ENCODE measurements around the gene OR10H4.
"Not testable (repeated sequence)": the region's sequence is repeated elsewhere in the genome, so short reads cannot be mapped to it uniquely, and the experiment has no call there.

Gene OR10H4

GRCh38 chr19:15944401-15944800, 4.4 kb upstream of the OR10H4 start:
- DNase-seq = no peak

DNA sequence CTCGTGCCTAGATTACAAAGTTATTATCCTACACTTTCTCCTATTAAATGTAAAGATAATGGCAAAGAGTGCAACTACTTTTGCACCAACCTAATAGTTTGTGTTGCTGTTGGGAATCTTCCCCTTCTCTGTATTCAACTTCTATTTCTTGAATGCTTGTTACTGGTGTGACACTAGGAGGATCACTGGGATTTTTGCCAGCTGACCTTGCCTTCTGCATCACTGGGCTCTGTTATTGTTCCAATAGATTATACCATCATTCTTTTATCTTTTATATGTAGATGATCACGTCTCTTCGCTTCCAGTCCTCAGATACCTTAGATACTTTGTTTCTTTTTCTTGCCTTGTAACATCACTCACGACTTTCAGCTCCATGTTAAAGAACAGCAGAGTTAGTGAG, 3.5 kb upstream of the OR10H4 start:
- DNase-seq = no peak

DNA sequence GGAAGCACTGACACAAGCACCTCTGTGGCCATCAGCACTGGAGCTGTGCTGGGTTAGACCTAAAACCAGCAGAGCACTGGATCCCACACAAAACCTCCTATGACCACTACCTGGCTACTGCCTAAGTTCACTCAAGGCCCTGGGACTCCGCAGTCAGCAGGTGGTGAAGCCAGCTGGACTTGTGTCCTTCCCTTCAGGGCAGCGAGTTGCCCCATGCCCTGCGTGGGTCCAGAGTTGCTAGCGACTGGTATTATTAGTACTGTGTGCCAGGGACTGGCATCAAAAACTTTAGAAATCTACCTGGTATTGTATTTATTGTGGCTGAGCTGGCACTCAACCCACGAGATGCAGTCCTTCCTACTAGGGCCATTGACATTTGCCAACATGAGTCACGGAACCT, 6.0 kb downstream of the OR10H4 start:
- DNase-seq = no peak

GRCh38 chr19:15962319-15962718, 13.5 kb downstream of the OR10H4 start:
- DNase-seq = peak; percentile 28

DNA sequence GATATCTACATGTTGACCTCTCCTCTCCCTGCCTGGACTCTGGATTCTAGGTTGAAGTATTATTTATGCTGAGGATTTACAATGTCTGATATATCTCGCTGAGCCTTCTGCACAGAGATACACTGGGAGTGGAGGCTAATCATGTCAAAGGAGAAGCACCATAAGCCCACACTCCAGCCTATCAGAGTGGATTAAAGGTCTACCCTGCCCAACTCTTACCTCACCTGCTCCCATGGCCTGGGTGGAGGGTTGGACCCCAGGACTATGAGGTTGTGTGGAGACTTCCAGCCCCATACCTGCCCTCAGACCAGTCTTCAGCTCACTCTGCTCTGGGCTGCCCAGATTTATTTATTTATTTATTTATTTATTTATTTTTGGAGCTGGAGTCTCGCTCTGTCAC, 15.4 kb downstream of the OR10H4 start:
- DNase-seq = no peak

DNA sequence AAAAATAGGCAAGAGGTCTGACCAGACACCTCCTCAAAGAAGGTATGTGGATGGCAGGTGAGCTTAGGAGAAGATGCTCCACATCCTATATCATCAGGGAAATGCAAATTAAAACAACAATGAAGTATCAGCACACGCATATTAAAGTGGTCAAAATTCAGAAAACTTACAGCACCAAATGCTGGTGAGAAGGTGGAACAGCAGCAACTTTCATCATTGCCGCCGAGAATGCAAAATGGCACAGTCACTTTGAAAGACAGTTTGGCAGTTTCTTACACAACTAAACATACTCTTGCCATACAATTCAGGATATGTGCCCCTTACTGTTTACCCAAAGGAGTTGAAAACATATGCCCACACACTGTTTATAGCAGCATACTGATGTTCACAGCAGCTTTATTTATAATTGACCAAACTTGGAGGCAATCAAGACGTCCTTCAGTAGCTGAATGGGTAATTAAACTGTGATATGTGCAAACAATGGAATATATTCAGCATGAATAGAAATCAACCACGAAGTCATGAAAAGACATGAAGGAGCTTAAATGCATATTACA, 22.5 kb downstream of the OR10H4 start:
- DNase-seq = peak; percentile 17

DNA sequence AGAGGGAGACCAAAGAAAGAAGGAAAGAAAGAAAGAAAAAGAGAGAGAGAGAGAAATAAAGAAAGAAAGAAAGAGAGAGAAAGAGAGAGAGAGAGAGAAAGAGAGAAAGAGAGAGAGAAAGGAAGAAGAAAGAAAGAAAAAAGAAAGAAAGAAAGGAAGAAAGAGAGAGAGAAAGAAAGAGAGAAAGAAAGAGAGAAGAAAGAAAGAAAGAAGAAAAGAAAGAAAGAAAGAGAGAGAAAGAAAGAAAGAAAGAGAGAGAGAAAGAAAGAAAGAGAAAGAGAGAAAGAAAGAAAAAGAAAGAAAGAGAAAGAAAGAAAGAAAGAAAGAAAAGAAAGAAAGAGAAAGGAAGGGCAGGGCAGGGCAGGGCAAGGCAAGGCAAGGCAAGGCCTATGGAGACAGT, 23.2 kb downstream of the OR10H4 start:
- not testable (repeated sequence) for DNase-seq

GRCh38 chr19:15974856-15975255, 26.0 kb downstream of the OR10H4 start:
- no peak for DNase-seq

GRCh38 chr19:15976836-15977689, 28.3 kb downstream of the OR10H4 start:
- peak; percentile 66 for DNase-seq

DNA sequence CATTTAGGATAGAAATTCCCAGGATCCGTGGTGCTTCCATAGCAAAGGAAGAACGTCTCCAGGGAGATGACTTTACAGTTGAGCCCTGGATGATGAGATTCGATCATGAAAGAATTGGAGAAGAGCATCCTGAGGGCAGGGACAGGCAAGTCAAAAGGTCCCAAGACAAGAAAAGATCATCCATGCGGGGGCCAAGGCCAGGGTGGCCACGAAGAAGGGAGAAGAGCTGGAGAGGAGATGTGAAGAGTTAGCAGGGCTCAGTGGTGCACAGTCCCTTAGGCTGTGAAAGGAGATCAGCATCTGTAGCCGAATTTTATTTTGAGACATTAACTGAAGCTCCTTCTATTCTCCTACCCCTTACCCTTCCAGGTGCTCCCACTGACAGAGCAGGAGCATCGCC, 28.9 kb downstream of the OR10H4 start:
- DNase-seq = no peak

DNA sequence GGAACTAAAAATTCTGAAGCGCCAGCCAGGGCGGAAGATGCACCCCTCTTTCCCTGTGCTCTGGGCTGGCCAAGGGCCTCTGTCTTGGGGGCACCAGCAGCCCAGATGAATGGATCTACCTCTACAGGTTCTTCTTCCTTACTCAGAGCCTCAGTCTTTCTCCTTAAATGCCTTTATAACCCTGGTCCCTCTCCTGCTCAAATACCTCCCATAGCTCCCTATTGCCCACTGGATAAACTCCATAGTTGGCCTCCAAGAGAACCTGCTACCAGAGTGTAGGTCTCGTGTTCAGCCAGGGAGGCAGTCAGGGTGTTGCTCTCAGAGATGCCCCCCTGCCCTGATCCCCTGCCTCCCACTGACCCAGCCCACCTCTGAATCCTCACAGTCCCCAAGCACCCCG, 30.5 kb downstream of the OR10H4 start:
- no peak for DNase-seq

DNA sequence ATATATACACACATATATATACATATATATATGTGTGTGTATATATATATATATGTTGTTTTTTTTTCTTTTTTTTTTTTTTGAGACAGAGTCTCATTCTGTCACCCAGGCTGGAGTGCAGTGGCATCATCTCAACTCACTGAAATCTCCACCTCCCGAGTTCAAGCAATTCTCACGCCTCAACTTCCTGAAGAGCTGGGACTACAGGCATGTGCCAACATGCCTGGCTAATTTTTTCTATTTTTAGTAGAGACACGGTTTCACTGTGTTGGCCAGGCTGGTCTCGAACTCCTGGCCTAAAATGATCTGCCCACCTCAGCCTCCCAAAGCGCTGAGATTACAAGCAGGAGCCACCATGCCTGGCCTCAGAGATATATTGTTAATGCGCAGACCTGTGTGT, 37.0 kb downstream of the OR10H4 start:
- not testable (repeated sequence) for DNase-seq

- peak; percentile 65 for DNase-seq
Measured at GRCh38 chr19:15986701-15987100, 37.9 kb downstream of the OR10H4 start.

DNA sequence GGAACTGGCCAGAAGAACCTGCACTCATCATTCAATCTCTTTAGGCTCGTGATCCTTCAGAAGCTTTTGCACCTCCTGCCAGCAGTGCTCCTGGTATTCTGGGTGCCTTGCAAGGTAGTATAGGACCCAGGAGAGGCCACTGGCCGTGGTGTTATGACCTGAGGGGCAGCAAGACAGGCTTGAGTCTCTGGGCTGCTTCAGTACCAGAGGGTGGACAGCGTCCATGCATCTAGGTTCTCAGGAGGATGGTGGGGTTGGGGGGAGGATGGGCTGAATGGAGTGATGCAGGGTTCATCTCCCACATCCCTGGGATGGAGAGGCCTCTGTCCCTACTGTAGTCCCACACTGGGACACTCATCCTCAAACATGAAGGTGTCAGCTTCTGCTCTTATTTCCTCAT, 41.1 kb downstream of the OR10H4 start:
- DNase-seq = peak; percentile 8

- no peak for DNase-seq
Measured at GRCh38 chr19:15991602-15992001, 42.8 kb downstream of the OR10H4 start.

DNA sequence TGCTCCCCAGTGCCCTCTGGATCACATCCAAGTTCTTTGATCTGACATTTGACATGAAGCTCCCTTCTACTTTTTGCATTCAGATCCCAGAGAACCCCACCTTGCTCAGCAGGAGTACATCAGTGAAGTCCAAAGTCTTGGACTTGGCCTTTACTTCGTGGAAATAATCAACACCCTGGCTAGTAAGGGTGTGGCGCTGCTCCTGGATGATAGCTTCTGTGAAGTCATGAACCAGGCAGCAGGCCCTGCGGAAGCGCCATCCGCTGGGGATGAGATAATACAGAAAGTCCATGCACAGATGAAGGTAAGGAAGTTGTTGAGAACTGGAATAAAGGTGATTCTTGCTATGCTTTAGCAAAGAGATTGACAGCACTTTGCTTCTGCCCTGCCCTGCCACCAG, 43.2 kb downstream of the OR10H4 start:
- no peak for DNase-seq

DNA sequence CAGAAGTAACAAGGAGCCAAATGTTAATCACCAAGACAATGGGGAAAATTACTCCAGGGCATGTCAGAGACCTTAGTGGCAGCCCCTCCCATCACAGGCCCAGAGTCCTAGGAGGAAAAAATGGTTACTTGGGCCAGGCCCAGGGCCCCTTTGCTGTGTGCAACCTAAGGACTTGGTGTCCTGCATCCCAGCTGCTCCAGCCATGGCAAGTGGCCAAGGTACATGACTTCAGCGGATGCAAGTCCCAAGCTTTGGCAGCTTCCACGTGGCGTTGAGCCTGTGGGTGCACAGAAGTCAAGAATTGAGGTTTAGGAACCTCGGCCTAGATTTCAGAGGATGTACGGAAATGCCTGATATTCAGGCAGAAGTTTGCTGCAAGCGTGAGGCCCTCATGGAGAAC, 46.7 kb downstream of the OR10H4 start:
- no peak for DNase-seq

DNA sequence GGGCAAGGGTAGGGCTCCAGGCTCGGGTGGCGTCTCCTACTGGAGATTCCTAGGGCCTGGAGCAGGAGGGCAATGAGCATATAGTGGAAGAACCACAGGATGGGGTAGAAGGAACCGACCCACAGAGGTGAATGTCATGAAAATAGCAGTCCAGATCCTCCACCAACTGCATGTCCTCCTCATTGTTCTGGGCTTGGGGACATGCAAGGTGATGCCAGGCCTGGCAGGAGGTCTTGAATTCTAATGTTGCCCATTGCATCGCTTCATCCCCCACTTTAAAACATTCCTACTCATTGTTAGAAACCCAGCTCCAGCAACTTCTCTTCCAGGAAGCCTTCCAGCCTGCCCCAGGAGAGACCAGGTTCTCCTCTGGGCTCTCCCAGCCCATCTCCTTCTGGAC, 49.4 kb downstream of the OR10H4 start:
- DNase-seq = no peak
